Mammary epithelial cell (primary cell): ENCODE measurements around the gene MRPS34.

Experiments
- CTCF ChIP-seq, 2 donors: IDR thresholded peaks in 1 of 2; conservative IDR thresholded peaks in 1 of 2; 2 replicates each; pipeline ENCODE4 v1.5.1; 2011 to 2012; ENCODE audit warnings: inconsistent platforms in 2 of 2, low read length in 2 of 2, mild to moderate bottlenecking in 2 of 2, control low read depth in 1 of 2, low read depth in 1 of 2; ENCODE audit not compliant: insufficient read depth in 1 of 2; ENCODE audit errors: extremely low read depth in 1 of 2
- EZH2 ChIP-seq: IDR thresholded peaks from 2 replicates; pipeline ENCODE4 v1.6.1; 2012; ENCODE audit warnings: low read length, inconsistent platforms, borderline replicate concordance

DNA sequence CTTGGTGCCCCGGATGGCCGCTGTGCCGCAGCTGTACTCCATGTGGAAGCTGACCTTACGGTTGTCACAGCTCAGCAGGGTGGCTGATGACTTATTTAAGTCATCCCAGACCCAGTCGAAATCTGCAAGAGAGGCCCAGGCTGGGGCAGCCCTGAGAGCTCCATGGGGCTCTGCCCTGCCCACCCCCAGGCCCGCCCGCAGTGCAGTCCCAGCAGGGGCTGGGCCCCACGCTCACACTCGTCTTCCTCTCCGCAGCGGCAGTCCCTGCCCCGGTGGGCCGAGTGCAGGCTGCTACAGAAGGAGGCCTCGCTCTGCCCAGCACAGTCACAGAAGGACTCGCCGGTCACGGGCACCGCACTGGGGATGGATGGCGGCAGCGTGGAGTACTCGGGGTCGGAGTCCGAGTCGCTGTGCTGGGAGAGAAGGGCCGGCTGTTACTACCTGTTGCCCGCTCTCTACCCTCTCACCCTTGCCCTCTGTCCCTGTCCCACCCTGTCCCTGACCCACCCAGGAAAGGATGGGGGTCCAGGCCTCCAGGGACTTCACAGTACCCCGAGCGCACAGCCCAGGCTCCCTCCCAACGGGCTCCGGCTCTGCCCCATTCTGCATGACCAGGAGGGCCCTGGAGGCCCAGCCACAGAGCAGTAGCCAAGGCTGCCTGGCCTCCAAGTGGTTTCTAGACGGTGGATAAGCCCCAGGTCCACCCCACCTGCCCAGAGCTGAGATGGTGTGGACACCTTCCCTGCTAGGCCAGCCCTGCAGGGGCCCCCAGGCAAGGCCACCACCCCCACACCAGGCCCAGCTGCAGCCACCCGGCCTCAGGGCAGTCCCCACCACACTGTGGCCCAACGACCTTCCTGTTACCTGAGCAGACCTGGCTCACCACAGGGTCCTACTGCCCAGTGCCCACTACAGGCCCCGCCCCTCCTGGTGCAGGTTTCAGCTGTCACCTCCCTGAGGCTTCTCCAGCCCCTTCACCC, 5.6 kb upstream of the MRPS34 start:
- no peak for TF ChIP-seq EZH2
- TF ChIP-seq CTCF (conservative IDR thresholded peaks at IDR 0.05 in 1 of 2, IDR thresholded peaks at IDR 0.05 in 1 of 2; ENCODE audit: extremely low read depth in 1 of 2, insufficient read depth in 1 of 2, low read depth in 1 of 2, low read length in 2 of 2), result no peak
